Thyroid gland (tissue), 4 donors: ENCODE measurements around the gene NOC3L.
"Not testable (repeated sequence)": the region's sequence is repeated elsewhere in the genome, so short reads cannot be mapped to it uniquely, and the experiment has no call there.

Source experiments
- CTCF ChIP-seq, 6 experiments: fragments of 200-600 bp in 3 of 6; fragments of 450-650 bp in 3 of 6; sonication (generic) in 3 of 6; IDR thresholded peaks; one replicate each; pipeline ENCODE4 v1.5.1; 2016 to 2019; ENCODE audit warnings: antibody characterized with exemption in 6 of 6, mild to moderate bottlenecking in 2 of 6, inconsistent platforms in 1 of 6, moderate library complexity in 1 of 6
- POLR2A ChIP-seq, 2 donors: fragments of 450-650 bp; IDR thresholded peaks; one replicate each; pipeline ENCODE4 v1.6.1; 2017; ENCODE audit warnings: antibody characterized with exemption in 2 of 2, mild to moderate bottlenecking in 2 of 2, moderate library complexity in 1 of 2

- TF ChIP-seq CTCF, POLR2A (IDR thresholded peaks at IDR 0.05): not testable (repeated sequence)
Observed at GRCh38 chr10:94385733-94386132, 23.0 kb upstream of the NOC3L start.
